ENCODE data around the gene PTGER4. TPM values are rescaled to one million over a fixed set of nuclear protein-coding genes. Genes with fewer than 3 reads are reported as not detected.

The PTGER4 gene
- polyA plus RNA-seq, 1 of the 3 experiments (the other 2 are of a cell fraction): not detected

DNA sequence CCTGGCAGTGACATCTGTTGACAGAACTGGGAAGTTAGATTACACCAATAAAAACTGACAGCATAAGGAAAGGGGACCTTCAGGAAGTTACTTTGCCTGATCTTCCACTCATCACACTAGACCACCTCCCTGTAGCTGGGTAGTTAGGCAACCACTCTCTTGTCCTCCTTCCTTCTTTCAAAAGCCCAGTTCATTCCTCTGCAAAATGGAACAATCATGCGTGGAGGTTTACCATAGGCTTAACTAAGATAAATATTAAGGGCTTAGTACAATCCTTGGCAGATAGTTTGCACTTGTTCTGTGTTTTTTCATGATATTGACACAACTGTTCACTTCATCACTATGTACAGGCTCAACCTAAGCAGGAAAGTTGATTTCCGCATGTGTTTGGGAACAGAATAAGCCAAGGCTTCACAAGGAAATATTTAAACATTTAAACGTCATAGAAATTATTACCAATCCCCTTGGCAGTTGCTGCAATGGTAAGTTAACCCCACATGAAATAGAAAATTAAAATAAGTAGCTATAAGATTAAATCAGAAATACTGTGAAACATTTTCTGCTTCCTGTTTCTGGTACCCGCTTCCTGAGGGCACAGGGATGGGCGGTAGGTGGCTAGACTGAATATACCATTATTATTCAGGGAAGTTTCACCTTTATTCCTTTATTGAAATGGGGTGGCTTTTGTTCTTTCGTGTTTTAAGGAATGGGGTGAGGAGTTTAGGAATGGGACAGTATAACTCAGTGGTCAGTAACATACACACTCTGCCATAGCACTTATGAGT, 9.9 kb upstream of the PTGER4 start:
- no peaks in the 10 kb centered on the region for H3K36me3 ChIP-seq (replicated peaks in 1 of 2; ENCODE audit: control insufficient read depth in 1 of 2, insufficient read depth in 2 of 2, low read length in 1 of 2)
- H3K9ac ChIP-seq: no peak overlapping the region
- no peak for DNase-seq
- H3K4me3 ChIP-seq (ENCODE audit: low read depth in 2 of 2, low read length in 1 of 2): no peak overlapping the region
- H3K9me3 ChIP-seq: no peaks in the 10 kb centered on the region
- WGBS (ENCODE audit: low lambda C conversion rate): 33% methylated on average over 6 of the region's 6 CpGs
- peaks cover 23% of the 10 kb centered on the region for H3K27me3 ChIP-seq (ENCODE audit: insufficient read depth)
- no peaks in the 10 kb centered on the region for H3K4me1 ChIP-seq (ENCODE audit: control insufficient read depth in 1 of 2, insufficient read depth in 2 of 2, low read depth in 1 of 2, low read length in 1 of 2)
- no peaks in the 10 kb centered on the region for H3K9me2 ChIP-seq
- no peak for TF ChIP-seq RFX5 (IDR thresholded peaks at IDR 0.05; ENCODE audit: low read length)
- TF ChIP-seq, protein P1, sequence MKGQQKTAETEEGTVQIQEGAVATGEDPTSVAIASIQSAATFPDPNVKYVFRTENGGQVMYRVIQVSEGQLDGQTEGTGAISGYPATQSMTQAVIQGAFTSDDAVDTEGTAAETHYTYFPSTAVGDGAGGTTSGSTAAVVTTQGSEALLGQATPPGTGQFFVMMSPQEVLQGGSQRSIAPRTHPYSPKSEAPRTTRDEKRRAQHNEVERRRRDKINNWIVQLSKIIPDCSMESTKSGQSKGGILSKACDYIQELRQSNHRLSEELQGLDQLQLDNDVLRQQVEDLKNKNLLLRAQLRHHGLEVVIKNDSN (IDR thresholded peaks at IDR 0.05; ENCODE audit: borderline replicate concordance, low read depth): no peak
- no peak for TF ChIP-seq EZH2phosphoT487 (IDR thresholded peaks at IDR 0.05; ENCODE audit: borderline replicate concordance, low read depth)
- TF ChIP-seq MXI1 (IDR thresholded peaks at IDR 0.05; ENCODE audit: low read depth, low read length): no peak
- no peak for TF ChIP-seq TCF12 (IDR thresholded peaks at IDR 0.05)
- no peak for TF ChIP-seq RAD21 (IDR thresholded peaks at IDR 0.05; ENCODE audit: low read length)
- TF ChIP-seq, protein P2, sequence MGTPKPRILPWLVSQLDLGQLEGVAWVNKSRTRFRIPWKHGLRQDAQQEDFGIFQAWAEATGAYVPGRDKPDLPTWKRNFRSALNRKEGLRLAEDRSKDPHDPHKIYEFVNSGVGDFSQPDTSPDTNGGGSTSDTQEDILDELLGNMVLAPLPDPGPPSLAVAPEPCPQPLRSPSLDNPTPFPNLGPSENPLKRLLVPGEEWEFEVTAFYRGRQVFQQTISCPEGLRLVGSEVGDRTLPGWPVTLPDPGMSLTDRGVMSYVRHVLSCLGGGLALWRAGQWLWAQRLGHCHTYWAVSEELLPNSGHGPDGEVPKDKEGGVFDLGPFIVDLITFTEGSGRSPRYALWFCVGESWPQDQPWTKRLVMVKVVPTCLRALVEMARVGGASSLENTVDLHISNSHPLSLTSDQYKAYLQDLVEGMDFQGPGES (IDR thresholded peaks at IDR 0.05; ENCODE audit: low read depth, low read length): no peak
- no peak for TF ChIP-seq TAF1 (IDR thresholded peaks at IDR 0.05; ENCODE audit: borderline replicate concordance, low read depth, low read length)
- no peak for TF ChIP-seq POLR2AphosphoS5 (IDR thresholded peaks at IDR 0.05; ENCODE audit: low read depth, low read length)
- no peak for TF ChIP-seq CHD2 (IDR thresholded peaks at IDR 0.05; ENCODE audit: low read length, partially characterized antibody)
- no peak for TF ChIP-seq EP300 (IDR thresholded peaks at IDR 0.05; ENCODE audit: borderline replicate concordance in 1 of 2, low read depth in 1 of 2, low read length in 1 of 2)
- TF ChIP-seq NFIC (IDR thresholded peaks at IDR 0.05; ENCODE audit: borderline replicate concordance): no peak
- TF ChIP-seq RXRA (IDR thresholded peaks at IDR 0.05; ENCODE audit: borderline replicate concordance, low read depth): no peak
- TF ChIP-seq YY1 (IDR thresholded peaks at IDR 0.05; ENCODE audit: low read depth): no peak
- no peak for TF ChIP-seq GATA2 (CRISPR knock-in tag; IDR thresholded peaks at IDR 0.05)
- TF ChIP-seq, protein P3, sequence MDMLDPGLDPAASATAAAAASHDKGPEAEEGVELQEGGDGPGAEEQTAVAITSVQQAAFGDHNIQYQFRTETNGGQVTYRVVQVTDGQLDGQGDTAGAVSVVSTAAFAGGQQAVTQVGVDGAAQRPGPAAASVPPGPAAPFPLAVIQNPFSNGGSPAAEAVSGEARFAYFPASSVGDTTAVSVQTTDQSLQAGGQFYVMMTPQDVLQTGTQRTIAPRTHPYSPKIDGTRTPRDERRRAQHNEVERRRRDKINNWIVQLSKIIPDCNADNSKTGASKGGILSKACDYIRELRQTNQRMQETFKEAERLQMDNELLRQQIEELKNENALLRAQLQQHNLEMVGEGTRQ (IDR thresholded peaks at IDR 0.05; ENCODE audit: borderline replicate concordance, low read depth, low read length): no peak
- no peak for TF ChIP-seq SIN3A (IDR thresholded peaks at IDR 0.05; ENCODE audit: borderline replicate concordance, low read depth, low read length)
- no peak for TF ChIP-seq MEF2A (IDR thresholded peaks at IDR 0.05; ENCODE audit: borderline replicate concordance, low read depth)
- H3K4me2 ChIP-seq: no peak overlapping the region
- CTCF ChIA-PET: interaction anchor here (0.6 to 1.2 kb wide), 2 partner anchors 19 to 1175 kb away, joined by 3 read pairs; no protein-coding TSS in a partner anchor
- H3K27ac ChIP-seq (ENCODE audit: low read depth in 2 of 2, low read length in 1 of 2): no peak overlapping the region
- no peak overlapping the region for H2AFZ ChIP-seq (ENCODE audit: low read depth)
- no peaks in the 10 kb centered on the region for H3F3A ChIP-seq (replicated peaks; ENCODE audit: insufficient read depth)
- POLR2A ChIA-PET: no interaction called here
- H3K79me2 ChIP-seq (ENCODE audit: insufficient read depth): no peaks in the 10 kb centered on the region
- no peaks in the 10 kb centered on the region for H4K20me1 ChIP-seq (ENCODE audit: insufficient read depth)

Data from SK-N-SH (cell line).